GM12878 (cell line): ENCODE data around the gene VTCN1. TPM values are rescaled to one million over a fixed set of nuclear protein-coding genes. Genes with fewer than 3 reads are reported as not detected.
A peak's percentile ranks its signal among the peaks of the same experiment; 100 is the strongest.

Source experiments
- ATAC-seq: fragments of 200-7000 bp; cut with Tn5 transposase; 3 replicates; pipeline ENCODE4 v1.9.1; 2020; ENCODE audit warnings: mild to moderate bottlenecking, moderate library complexity
- BruUV-seq: library from RNA; stranded (reverse); fragments of 400-500 nt; replicated peaks from 2 replicates; lab custom pipeline; 2021; lab: Mats Ljungman, UMichigan
- CTCF ChIA-PET: fragments of 300-600 bp; sonication (Branson Sonifier 250); formaldehyde crosslinking; extraction: SDS; loops from one replicate; lab custom pipeline; 2021; ENCODE audit warnings: inconsistent platforms; lab: Yijun Ruan, JAX
- POLR2A ChIA-PET: fragments of 350-600 bp; formaldehyde crosslinking; extraction: SDS; loops from one replicate; lab custom pipeline; 2021; ENCODE audit warnings: inconsistent platforms; lab: Charles Lee
- RAD21 ChIA-PET: fragments of 300-600 bp; sonication (Branson Sonifier 250); formaldehyde crosslinking; loops from one replicate; lab custom pipeline; 2023; ENCODE audit warnings: antibody characterized with exemption; ENCODE audit not compliant: unreplicated experiment; lab: Charles Lee
- SMC1A ChIA-PET: fragments of 300-600 bp; sonication (Branson Sonifier 250); formaldehyde crosslinking; loops from one replicate; lab custom pipeline; 2023; ENCODE audit not compliant: unreplicated experiment, uncharacterized antibody; lab: Charles Lee
- DNase-seq: peaks from one replicate; pipeline ENCODE4 v3.0.0-alpha.2; 2011; ENCODE audit warnings: low read depth, low spot score
- FAIRE-seq: peaks from 3 replicates; lab custom pipeline; 2011; peaks lifted over from hg19 to GRCh38; lab: Jason Lieb, UNC
- H2AFZ ChIP-seq: 2 replicates; pipeline ENCODE4 v1.6.0; 2011; ENCODE audit warnings: low read depth, low read length, control low read depth; ENCODE audit not compliant: control insufficient read depth
- H3K27ac ChIP-seq: 2 replicates; pipeline ENCODE4 v1.5.1; 2011; ENCODE audit warnings: control low read depth; ENCODE audit not compliant: control insufficient read depth, insufficient read depth
- H3K27me3 ChIP-seq, 2 experiments: replicated peaks in 1 of 2; 2 replicates each; pipeline versions ENCODE4 v1.6.0 to v1.6.1; 2011; ENCODE audit warnings: low read length in 1 of 2; ENCODE audit not compliant: control insufficient read depth in 2 of 2, insufficient read depth in 2 of 2
- H3K36me3 ChIP-seq, 2 experiments: 2 replicates each; pipeline ENCODE4 v1.5.1; 2011; ENCODE audit warnings: low read length in 1 of 2; ENCODE audit not compliant: control insufficient read depth in 2 of 2, insufficient read depth in 2 of 2
- H3K4me1 ChIP-seq: 2 replicates; pipeline ENCODE4 v1.6.1; 2011; ENCODE audit warnings: mild to moderate bottlenecking, low read length, moderate library complexity, mixed read lengths; ENCODE audit not compliant: control insufficient read depth, insufficient read depth
- H3K4me2 ChIP-seq: 2 replicates; pipeline ENCODE4 v1.6.0; 2011; ENCODE audit warnings: control low read depth; ENCODE audit not compliant: control insufficient read depth, insufficient read depth
- H3K4me3 ChIP-seq: fragments of 200-600 bp; sonication (generic); 2 replicates; pipeline ENCODE4 v1.5.1; 2016
- H3K79me2 ChIP-seq: 2 replicates; pipeline ENCODE4 v1.6.0; 2011; ENCODE audit warnings: low read length; ENCODE audit not compliant: control insufficient read depth, insufficient read depth
- H3K9ac ChIP-seq: 2 replicates; pipeline ENCODE4 v1.8.0; 2011; ENCODE audit warnings: low read length, control low read depth, mixed read lengths; ENCODE audit not compliant: control insufficient read depth, insufficient read depth
- H3K9me3 ChIP-seq: replicated peaks from 3 replicates; pipeline ENCODE4 v1.5.1; 2011; ENCODE audit warnings: mild to moderate bottlenecking, low read length; ENCODE audit not compliant: control insufficient read depth, insufficient read depth
- H4K20me1 ChIP-seq: 2 replicates; pipeline ENCODE4 v1.6.0; 2011; ENCODE audit not compliant: control insufficient read depth, insufficient read depth
- BACH1 ChIP-seq: fragments of 450-650 bp; IDR thresholded peaks from 2 replicates; pipeline ENCODE4 v1.6.1; 2017; ENCODE audit warnings: mild to moderate bottlenecking, borderline replicate concordance
- NBN ChIP-seq: fragments of 450-650 bp; IDR thresholded peaks from 2 replicates; pipeline ENCODE4 v1.6.1; 2016
- SMAD5 ChIP-seq: IDR thresholded peaks from 2 replicates; pipeline ENCODE4 v1.6.1; 2016; ENCODE audit warnings: antibody characterized with exemption, low read depth
- TARDBP ChIP-seq: IDR thresholded peaks from 2 replicates; pipeline ENCODE4 v1.6.1; 2016; ENCODE audit warnings: borderline replicate concordance
- ZNF217 ChIP-seq: fragments of 450-650 bp; IDR thresholded peaks from 2 replicates; pipeline ENCODE4 v1.6.1; 2017; ENCODE audit warnings: antibody characterized with exemption, mild to moderate bottlenecking
- ZNF384 ChIP-seq: IDR thresholded peaks from 2 replicates; pipeline ENCODE4 v1.6.1; 2012; ENCODE audit warnings: low read depth, mild to moderate bottlenecking, low read length, improper control_type of control experiment, borderline replicate concordance
- WGBS: methylation state at CpG from one replicate; pipeline ENCODE4 v1.1.6; 2016; ENCODE audit warnings: low lambda C conversion rate; ENCODE audit not compliant: insufficient replicate concordance, insufficient coverage; ENCODE audit errors: missing lambda C conversion rate; 5-methylcytosine and 5-hydroxymethylcytosine counted together
- in situ Hi-C: fragments of 300-500 bp; cut with MboI; formaldehyde crosslinking; loops from 9 replicates; pipeline ENCODE4 v1.14.3; 2018; ENCODE audit warnings: mixed read lengths
- intact Hi-C: fragments of 100-400 bp; cut with micrococcal nuclease; formaldehyde crosslinking; loops from one replicate; pipeline ENCODE4 v1.14.2; 2022; ENCODE audit not compliant: unreplicated experiment
- polyA plus RNA-seq, 11 experiments: library from polyadenylated mRNA; depleted of rRNA in 4 of 11; unstranded in 6 of 11; stranded (reverse) in 5 of 11; fragments of >200 nt; fragmentation: Nextera tagmentation in 4 of 11; fragmentation: Illumina TruSeq in 1 of 11; extraction: Ambion mirVana in 4 of 11; extraction: Trizol in 1 of 11; gene quantifications; 1 replicate in 1 of 11; 2 replicates in 10 of 11; pipeline versions ENCODE4 v1.2.1 to v1.2.3, GENCODE V29; 2011 to 2016; ENCODE audit warnings: inconsistent platforms in 2 of 11, missing spikeins in 2 of 11, low read depth in 1 of 11
- total RNA-seq, 4 experiments: library from RNA; depleted of rRNA in 3 of 4; stranded (reverse); fragments of >200 nt in 3 of 4; fragmentation: Illumina TruSeq in 1 of 4; extraction: Trizol in 1 of 4; gene quantifications; 2 replicates each; pipeline versions ENCODE4 v1.2.1 to v1.2.3, GENCODE V29; 2013 to 2021
- TF ChIP-seq, protein P1 (sequence below): fragments of 450-650 bp; IDR thresholded peaks from 2 replicates; pipeline ENCODE4 v1.6.1; 2017; ENCODE audit warnings: mild to moderate bottlenecking, low read depth, inconsistent platforms; ENCODE audit not compliant: poor library complexity, severe bottlenecking

VTCN1 gene
- total and polyA plus RNA-seq, 10 of the 15 experiments (the other 5 are each of a cell fraction or from before 2014, with no cell fraction given) = not detected

DNA sequence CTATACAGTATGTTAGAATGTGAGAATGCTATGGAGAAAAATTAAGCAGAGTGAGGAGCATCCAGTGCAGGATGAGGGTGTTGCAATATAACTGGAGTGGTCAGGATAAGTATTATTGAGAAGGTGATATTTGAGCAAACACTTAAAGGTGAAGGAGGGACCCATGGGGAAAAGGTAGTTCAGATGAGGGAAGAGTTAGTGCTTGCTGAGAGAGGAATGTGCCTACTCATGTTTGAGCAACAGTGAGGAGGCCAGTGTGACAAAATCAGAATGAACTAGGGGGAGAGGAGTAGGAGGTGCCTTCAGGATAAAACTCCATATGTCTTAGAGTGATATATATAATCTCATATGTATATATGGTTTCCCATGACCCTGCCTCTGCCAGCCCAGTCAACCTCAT, 82.9 kb downstream of the VTCN1 start:
- peaks cover 0 to 3% of the 10 kb centered on the region in 2 experiments; a peak in 2 of 4 replicates for H3K27me3 ChIP-seq
- no peaks in the 10 kb centered on the region for H3K36me3 ChIP-seq
- in situ Hi-C loops = no loop called here
- DNase-seq (no peak), ATAC-seq (peak; percentile 19; the same call in 1 of the 3 replicates), FAIRE-seq (no peak)
- H3K4me2 ChIP-seq = no peak overlapping the region
- H4K20me1 ChIP-seq = no peaks in the 10 kb centered on the region
- no peaks in the 10 kb centered on the region for H3K4me1 ChIP-seq
- SMC1A ChIA-PET = interaction anchor here (1.0 to 4.0 kb wide), 7 partner anchors 8 to 629 kb away, joined by 3 to 49 read pairs (median 4); no protein-coding TSS in a partner anchor
- no peaks in the 10 kb centered on the region for H3K9me3 ChIP-seq
- POLR2A ChIA-PET = no interaction called here
- H3K9ac ChIP-seq = no peak overlapping the region
- RAD21 ChIA-PET = interaction anchor here (0.7 to 3.5 kb wide), 8 partner anchors 9 to 796 kb away, joined by 3 to 53 read pairs (median 4); no protein-coding TSS in a partner anchor
- H2AFZ ChIP-seq = no peak overlapping the region
- intact Hi-C loops = loop anchor here (2.0 to 5.0 kb wide), 4 partner anchors 59 to 555 kb away; partner anchors contain the start of gene CD58
- no peak overlapping the region for H3K4me3 ChIP-seq
- no peaks in the 10 kb centered on the region for H3K79me2 ChIP-seq
- CTCF ChIA-PET = interaction anchor here (1.3 to 6.8 kb wide), 18 partner anchors 8 to 643 kb away, joined by 3 to 167 read pairs (median 8); no protein-coding TSS in a partner anchor
- H3K27ac ChIP-seq = no peak overlapping the region
- no TSS peak for BruUV-seq
- no peak for TF ChIP-seq TARDBP
- TF ChIP-seq, protein P1, sequence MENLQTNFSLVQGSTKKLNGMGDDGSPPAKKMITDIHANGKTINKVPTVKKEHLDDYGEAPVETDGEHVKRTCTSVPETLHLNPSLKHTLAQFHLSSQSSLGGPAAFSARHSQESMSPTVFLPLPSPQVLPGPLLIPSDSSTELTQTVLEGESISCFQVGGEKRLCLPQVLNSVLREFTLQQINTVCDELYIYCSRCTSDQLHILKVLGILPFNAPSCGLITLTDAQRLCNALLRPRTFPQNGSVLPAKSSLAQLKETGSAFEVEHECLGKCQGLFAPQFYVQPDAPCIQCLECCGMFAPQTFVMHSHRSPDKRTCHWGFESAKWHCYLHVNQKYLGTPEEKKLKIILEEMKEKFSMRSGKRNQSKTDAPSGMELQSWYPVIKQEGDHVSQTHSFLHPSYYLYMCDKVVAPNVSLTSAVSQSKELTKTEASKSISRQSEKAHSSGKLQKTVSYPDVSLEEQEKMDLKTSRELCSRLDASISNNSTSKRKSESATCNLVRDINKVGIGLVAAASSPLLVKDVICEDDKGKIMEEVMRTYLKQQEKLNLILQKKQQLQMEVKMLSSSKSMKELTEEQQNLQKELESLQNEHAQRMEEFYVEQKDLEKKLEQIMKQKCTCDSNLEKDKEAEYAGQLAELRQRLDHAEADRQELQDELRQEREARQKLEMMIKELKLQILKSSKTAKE = no peak
- TF ChIP-seq ZNF384 = no peak

DNA sequence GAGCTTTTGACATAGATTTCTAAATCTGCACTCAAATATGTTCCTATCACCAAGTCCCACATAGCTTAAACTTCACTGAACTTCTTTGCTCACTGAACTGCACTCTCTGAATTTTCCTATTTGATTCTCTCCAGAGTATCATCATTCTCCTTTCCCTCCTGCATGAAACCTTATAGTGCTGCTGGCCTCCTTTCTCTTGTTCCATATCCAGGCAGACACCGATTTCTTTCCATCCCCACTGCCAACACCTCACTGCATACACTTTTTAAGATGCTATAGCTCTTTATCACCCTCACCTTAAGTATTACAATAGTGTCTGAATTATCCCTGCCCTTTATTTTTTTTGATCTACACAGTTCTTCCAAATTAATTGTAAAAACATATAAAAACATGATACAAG, 86.1 kb downstream of the VTCN1 start:
- no peak overlapping the region for H3K4me3 ChIP-seq
- WGBS = 0% methylated on average over 1 of the region's 1 CpG
- in situ Hi-C loops (no loop called here), intact Hi-C loops (loop anchor here (5.0 kb wide), 3 partner anchors 158 to 552 kb away; partner anchors contain the start of gene CD58)
- no peak overlapping the region for H3K9ac ChIP-seq
- ChIA-PET SMC1A (interaction anchor here (0.9 to 1.0 kb wide), 3 partner anchors 55 to 398 kb away, joined by 3 to 5 read pairs (median 3); no protein-coding TSS in a partner anchor), POLR2A (no interaction called here), RAD21 (interaction anchor here (0.8 to 1.1 kb wide), 2 partner anchors 11 to 58 kb away, joined by 3 read pairs; no protein-coding TSS in a partner anchor), CTCF (interaction anchor here (0.6 to 6.8 kb wide), 5 partner anchors 8 to 100 kb away, joined by 3 to 167 read pairs (median 3); no protein-coding TSS in a partner anchor)
- no peak overlapping the region for H3K4me2 ChIP-seq
- no peaks in the 10 kb centered on the region for H4K20me1 ChIP-seq
- ATAC-seq (no peak), FAIRE-seq (no peak), DNase-seq (no peak)
- H3K27me3 ChIP-seq = peaks cover 0 to 3% of the 10 kb centered on the region in 2 experiments; a peak in 2 of 4 replicates
- no TSS peak for BruUV-seq
- no peak overlapping the region for H2AFZ ChIP-seq
- TF ChIP-seq BACH1 (no peak), ZNF217 (no peak), SMAD5 (no peak), NBN (no peak)
- no peak overlapping the region for H3K27ac ChIP-seq
- no peaks in the 10 kb centered on the region for H3K4me1 ChIP-seq
- H3K9me3 ChIP-seq = no peaks in the 10 kb centered on the region
- H3K79me2 ChIP-seq = no peaks in the 10 kb centered on the region
- no peaks in the 10 kb centered on the region for H3K36me3 ChIP-seq
